Muscle layer of colon (tissue), 2 donors: Measurements from ENCODE around the gene PPAN.

Experiments used
- H3K27ac ChIP-seq: one replicate; pipeline ENCODE4 v1.7.0; 2013; ENCODE audit warnings: low read depth, mild to moderate bottlenecking, low read length, moderate library complexity
- H3K27me3 ChIP-seq, 2 donors: one replicate each; pipeline ENCODE4 v1.7.0; 2013; ENCODE audit warnings: low read length in 2 of 2, mild to moderate bottlenecking in 2 of 2; ENCODE audit not compliant: insufficient read depth in 2 of 2, control insufficient read depth in 1 of 2
- H3K36me3 ChIP-seq: one replicate; pipeline ENCODE4 v1.7.0; 2013; ENCODE audit warnings: mild to moderate bottlenecking, low read length; ENCODE audit not compliant: insufficient read depth
- H3K4me1 ChIP-seq: one replicate; pipeline ENCODE4 v1.7.0; 2013; ENCODE audit warnings: mild to moderate bottlenecking, low read length; ENCODE audit not compliant: insufficient read depth
- H3K4me3 ChIP-seq, 2 donors: one replicate each; pipeline ENCODE4 v1.7.0; 2013; ENCODE audit warnings: low read length in 2 of 2, low read depth in 1 of 2, mild to moderate bottlenecking in 1 of 2, moderate library complexity in 1 of 2
- H3K9ac ChIP-seq: one replicate; pipeline ENCODE4 v1.7.0; 2013; ENCODE audit warnings: low read length
- H3K9me3 ChIP-seq: one replicate; pipeline ENCODE4 v1.7.0; 2013; ENCODE audit warnings: mild to moderate bottlenecking, low read length
- donor health status: abdominal sarcoma.
- donor health status: Adenocarcinoma of cecum.

Gene PPAN

DNA sequence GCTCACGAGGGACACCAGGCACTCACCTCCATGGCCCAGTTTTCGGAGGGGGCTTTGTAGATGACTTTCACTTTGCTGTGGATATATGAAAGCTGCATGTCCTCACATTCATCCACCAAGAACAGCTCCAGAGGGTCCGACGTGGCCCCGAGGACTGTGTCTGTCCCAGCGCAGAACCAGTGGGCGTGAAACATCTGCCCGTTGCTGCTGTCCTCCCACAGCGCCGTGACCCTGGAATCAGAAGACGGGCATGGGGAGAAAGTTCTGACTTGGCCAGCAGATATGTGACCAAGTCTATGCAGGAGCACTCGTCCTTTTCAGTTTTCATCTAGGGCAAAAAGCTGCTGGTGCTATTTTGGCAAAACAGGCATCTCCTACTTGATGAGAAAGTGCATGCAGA lies 43.3 kb downstream of the PPAN start:
- Histone ChIP-seq H3K9me3 (no peaks in the 10 kb centered on the region), H3K4me3 (no peak overlapping the region), H3K27ac (no peak overlapping the region), H3K27me3 (no peaks in the 10 kb centered on the region), H3K9ac (no peak overlapping the region), H3K4me1 (no peaks in the 10 kb centered on the region), H3K36me3 (peaks cover 61% of the 10 kb centered on the region)

GRCh38 chr19:10151521-10151920 lies 45.4 kb downstream of the PPAN start:
- peaks cover 48% of the 10 kb centered on the region for H3K36me3 ChIP-seq
- H3K9ac ChIP-seq = no peak overlapping the region
- H3K9me3 ChIP-seq = no peaks in the 10 kb centered on the region
- no peak overlapping the region for H3K4me3 ChIP-seq
- H3K27me3 ChIP-seq = no peaks in the 10 kb centered on the region
- no peak overlapping the region for H3K27ac ChIP-seq
- no peaks in the 10 kb centered on the region for H3K4me1 ChIP-seq

DNA sequence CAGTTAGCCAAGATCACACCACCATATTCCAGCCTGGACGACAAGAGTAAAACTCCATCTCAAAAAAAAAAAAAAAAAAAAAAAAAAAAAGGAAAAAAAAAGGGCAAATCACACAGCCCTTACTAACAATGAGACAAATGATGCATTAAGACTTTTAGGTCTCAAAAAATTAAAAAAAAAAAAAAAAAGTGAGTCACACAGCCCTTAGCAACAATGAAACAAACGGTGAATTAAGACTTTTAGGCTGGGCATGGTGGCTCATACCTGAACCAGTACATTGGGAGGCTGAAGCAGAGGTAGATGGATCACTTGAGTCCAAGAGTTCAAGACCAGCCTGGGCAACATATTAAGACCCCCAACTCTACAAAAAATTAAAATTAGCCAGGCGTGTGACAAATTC lies 45.9 kb downstream of the PPAN start:
- H3K27ac ChIP-seq = no peak overlapping the region
- peaks cover 44% of the 10 kb centered on the region for H3K36me3 ChIP-seq
- H3K9ac ChIP-seq = no peak overlapping the region

GRCh38 chr19:10155839-10156238 lies 49.7 kb downstream of the PPAN start:
- Histone ChIP-seq H3K4me3 (no peak overlapping the region), H3K36me3 (peaks cover 48% of the 10 kb centered on the region), H3K27me3 (no peaks in the 10 kb centered on the region), H3K27ac (no peak overlapping the region), H3K4me1 (no peaks in the 10 kb centered on the region), H3K9ac (no peak overlapping the region), H3K9me3 (no peaks in the 10 kb centered on the region)

More for the DNA sequence above, 45.9 kb downstream of the PPAN start:
- no peaks in the 10 kb centered on the region for H3K27me3 ChIP-seq
- H3K4me3 ChIP-seq = no peak overlapping the region
- no peaks in the 10 kb centered on the region for H3K4me1 ChIP-seq
- no peaks in the 10 kb centered on the region for H3K9me3 ChIP-seq

DNA sequence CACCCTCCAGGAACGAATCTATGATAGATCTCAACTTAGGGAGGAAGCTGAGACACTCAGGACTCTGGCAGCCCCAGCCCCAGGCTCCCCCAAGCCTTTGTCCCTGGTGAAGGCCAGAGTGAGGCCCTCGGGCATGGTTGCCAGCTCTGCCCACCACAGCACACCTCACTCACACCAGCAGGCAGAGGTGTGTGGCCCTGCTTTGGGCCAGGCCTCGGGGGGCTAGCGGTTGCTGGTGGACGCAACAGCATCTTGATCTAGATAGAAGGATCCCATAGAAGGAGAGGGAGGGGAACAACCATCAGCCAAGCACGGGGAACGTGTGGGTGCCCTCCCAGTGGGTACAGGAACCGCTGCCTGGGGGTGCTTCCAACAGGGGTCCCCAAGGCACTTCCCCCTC lies 51.9 kb downstream of the PPAN start:
- H3K9ac ChIP-seq = no peak overlapping the region
- no peaks in the 10 kb centered on the region for H3K4me1 ChIP-seq
- H3K4me3 ChIP-seq = no peak overlapping the region
- peaks cover 42% of the 10 kb centered on the region for H3K36me3 ChIP-seq
- H3K27ac ChIP-seq = no peak overlapping the region
- H3K27me3 ChIP-seq = no peaks in the 10 kb centered on the region
- no peaks in the 10 kb centered on the region for H3K9me3 ChIP-seq

DNA sequence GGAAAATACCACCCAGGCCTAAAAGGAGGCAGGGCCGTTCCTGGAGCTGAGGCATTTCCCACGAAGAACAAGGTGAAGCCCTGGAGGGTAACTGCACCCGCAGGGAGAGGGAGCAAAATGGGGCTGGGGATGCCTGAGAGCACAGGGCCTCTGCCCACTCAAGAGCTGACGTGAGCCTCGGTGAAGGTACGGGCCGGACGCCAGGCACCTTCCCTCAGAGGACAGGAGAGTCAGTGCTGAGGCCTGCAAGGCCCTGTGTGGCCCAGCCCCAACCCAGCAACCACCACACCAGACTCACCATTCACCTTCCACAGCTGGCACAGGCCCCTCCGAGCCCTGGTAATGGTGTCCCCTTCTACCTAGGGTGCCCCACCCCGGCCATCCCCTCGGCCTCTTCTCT lies 52.3 kb downstream of the PPAN start:
- H3K4me3 ChIP-seq = no peak overlapping the region
- no peak overlapping the region for H3K9ac ChIP-seq
- no peaks in the 10 kb centered on the region for H3K27me3 ChIP-seq
- H3K27ac ChIP-seq = no peak overlapping the region
- H3K4me1 ChIP-seq = no peaks in the 10 kb centered on the region
- H3K36me3 ChIP-seq = peaks cover 46% of the 10 kb centered on the region
- H3K9me3 ChIP-seq = no peaks in the 10 kb centered on the region

DNA sequence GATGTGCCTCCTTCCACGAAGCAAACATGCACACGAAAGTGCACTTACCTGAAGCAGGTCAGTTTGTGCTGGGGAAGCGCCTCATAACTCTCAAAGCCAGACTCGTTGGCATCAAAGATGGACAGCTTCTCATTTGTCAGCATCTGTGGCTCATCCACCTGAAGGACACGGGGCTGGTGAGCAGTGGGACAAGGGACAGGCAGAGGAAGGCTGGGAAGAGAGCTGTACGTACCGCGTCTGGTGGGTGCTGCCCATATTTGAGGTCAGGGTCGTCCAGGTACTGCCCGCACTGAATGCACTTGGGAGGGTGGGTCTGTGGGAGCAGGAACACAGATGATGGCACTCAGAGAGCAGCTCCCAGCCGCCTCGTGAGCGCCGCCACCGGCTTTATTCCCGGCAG lies 53.4 kb downstream of the PPAN start:
- H3K9ac ChIP-seq = no peak overlapping the region
- no peaks in the 10 kb centered on the region for H3K4me1 ChIP-seq
- H3K27me3 ChIP-seq = no peaks in the 10 kb centered on the region
- peaks cover 36% of the 10 kb centered on the region for H3K36me3 ChIP-seq
- no peaks in the 10 kb centered on the region for H3K9me3 ChIP-seq
- no peak overlapping the region for H3K4me3 ChIP-seq
- H3K27ac ChIP-seq = no peak overlapping the region
